NCI-H2081 (cell line): ENCODE results near the gene MBD6.
A peak's percentile ranks its signal among the peaks of the same experiment; 100 is the strongest.
"Not testable (repeated sequence)": the region's sequence is repeated elsewhere in the genome, so short reads cannot be mapped to it uniquely, and the experiment has no call there.

ENCODE experiments used
- DNase-seq, 2 experiments: peaks; one replicate each; lab custom pipeline; 2025; lab: John Stamatoyannopoulos, UW

The MBD6 gene

DNA sequence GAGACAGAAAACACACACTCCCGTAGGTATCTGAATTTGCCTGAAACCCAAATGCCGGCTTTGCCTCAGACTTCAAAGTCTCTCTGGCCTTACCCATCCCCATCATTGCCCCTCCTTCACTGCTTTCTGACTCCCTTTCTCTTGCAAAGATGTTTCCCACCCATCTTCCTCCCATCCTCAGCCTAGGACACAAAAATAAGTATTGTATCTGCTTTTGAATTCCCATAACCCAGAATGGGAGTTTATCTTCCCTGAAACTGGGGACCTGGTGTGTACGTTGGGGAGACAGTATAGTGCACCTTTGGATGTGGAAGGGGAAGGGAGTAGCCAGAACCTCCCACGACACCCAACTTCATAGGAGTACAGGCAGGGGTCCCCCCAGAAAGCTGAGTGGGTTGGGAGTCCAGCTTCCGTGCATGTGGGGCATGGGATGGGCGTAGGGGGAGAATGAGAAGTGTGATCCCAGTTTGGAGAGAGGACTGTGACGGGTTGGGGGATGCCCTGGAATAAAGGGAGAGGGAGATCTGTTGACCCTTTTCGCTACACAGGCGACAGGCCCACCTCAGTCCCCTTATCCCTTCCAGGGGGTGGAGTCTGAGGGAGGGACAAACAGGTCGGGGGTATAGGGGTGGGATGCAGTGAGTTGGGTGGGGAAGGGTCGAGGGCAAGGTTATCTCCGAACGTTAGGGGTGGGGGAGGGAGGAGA is 26.7 kb downstream of the MBD6 start:
- no peak for DNase-seq

DNA sequence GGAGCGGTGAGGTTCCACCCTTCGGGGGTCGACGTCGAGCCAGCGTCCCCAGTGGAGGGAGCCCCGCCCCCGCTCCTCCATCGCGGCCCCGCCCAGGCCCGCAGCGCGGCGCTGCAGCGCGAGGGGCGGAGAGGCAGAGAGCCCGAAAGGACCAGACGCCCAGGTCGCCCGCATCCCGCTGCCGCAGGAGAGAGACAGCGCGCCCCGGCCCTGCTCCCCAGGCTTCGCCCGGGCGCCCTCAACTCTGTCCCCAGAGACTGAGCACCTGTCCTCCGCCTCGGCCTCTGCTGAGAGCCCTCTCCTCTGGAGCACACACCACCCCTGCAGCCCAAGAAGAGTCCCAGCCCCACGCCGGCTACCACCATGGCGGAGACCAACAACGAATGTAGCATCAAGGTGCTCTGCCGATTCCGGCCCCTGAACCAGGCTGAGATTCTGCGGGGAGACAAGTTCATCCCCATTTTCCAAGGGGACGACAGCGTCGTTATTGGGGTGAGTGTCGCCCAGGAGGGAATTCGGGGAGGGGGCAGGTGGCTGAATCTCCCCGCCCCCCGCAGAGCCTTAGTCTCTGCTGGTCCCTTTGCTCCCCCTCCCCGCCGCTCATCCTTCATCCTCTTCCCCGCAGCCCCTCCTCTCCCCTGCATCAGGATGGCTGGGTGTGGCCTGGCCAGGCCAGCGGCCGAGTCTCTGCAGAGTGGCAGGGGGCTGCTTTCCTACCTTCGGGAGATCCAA is 27.5 kb downstream of the MBD6 start, which contains the start of gene KIF5A:
TSS of gene KIF5A (plus strand) at position 136 of the 732 bp plus-strand sequence. CDS start at position 364, 228 bp downstream.
- peak; percentile 48 to 55 for DNase-seq

- DNase-seq, result no peak
These were observed 28.3 kb downstream of the MBD6 start for GRCh38 chr12:57550641-57551549.

DNA sequence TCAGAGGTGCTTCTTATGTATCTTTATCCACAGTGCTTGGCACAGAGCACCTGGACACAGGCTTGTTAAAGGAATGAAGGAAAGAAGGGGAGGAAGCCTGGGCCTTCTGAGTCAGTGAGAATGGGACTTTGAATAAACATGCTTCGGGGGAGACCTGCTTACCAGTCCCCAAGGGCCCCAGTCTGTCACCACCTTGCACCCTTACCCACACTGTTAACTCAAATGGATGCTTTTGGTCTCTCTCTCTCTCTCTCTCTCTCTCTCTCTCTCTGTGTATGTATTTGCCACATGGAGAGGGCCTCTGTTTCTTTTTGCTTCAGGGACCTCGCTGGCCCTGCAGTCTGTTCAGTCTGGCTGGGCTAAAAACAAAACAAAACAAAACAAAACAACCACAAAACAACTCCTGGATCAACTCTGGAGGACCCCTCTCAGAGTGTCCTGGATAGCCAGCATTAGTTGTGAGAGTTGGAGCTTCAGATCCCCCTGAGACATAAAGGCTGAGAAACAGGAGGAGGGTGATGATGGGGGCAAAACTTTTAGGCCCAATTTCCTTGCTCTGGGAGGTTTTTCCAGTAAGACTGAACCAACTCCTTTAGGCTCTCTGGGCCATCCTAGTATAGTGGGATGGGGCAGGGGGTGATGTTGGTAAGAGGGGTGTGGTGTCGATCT is 29.1 kb downstream of the MBD6 start:
- no peak for DNase-seq

DNA sequence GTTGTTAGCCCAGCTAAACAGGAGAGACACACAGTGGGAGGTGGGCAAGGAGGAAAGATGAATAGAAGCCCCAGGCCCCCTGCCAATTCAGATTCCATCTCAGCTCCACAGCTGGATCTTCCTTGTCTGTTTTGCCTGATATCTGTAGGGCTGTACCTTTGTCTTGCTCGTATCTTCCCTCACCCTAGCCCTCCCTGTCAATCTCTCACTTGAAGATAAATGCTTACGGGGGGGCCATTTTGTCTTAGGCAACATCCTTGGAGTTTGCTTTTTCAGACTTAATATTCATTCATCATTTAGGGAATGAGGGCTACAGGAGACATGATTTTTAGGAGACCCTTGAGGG is 29.7 kb downstream of the MBD6 start:
- no peak for DNase-seq

DNA sequence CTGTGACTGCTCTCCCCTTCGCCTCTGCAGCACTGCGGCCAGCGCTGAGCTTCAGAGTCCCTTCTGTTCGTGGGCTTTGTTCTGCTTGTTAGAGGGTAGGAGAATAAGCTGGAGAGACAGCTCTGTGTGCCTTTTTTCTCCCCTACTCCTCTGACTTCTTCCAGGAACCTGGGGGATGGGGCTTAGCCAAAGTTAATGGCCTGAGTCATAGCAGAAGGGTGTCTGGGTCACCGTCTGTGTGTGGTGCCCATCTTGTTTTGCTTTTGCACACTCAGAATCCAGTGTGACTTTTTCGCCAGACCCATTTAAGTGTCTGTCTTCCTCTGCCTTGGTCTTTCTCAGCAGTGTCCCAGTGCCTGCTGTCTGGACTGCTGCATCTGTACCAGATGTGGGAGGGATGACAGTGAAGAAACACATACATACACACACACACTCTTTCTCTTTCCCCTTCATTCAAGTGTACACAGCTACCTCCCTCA is 30.2 kb downstream of the MBD6 start:
- no peak for DNase-seq

GRCh38 chr12:57553343-57554202 is 30.9 kb downstream of the MBD6 start:
- DNase-seq, result no peak

- DNase-seq, result no peak
These were observed 31.8 kb downstream of the MBD6 start for GRCh38 chr12:57554453-57554852.

DNA sequence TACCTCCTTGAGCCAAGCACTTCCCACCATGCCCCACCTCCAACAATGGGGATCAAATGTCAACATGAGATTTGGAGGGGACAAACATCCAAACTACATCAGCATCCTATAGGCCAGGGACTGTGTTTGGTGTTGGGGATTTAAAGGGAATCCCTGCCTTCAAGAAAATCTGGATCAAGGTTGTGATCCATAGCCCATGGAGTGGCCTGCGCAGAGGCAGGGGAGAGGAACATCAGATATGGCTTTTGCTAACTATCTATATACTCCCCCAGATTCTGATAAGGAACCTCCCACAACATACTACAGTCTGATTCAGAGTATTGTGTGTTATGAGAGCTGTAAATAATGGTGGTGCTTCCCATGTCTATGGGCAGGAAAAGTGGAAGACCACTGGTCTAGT is 32.3 kb downstream of the MBD6 start:
- DNase-seq, result no peak

- DNase-seq, result no peak
These were observed 36.2 kb downstream of the MBD6 start for GRCh38 chr12:57558864-57559263.

GRCh38 chr12:57560516-57560915 is 37.9 kb downstream of the MBD6 start:
- no peak for DNase-seq

DNA sequence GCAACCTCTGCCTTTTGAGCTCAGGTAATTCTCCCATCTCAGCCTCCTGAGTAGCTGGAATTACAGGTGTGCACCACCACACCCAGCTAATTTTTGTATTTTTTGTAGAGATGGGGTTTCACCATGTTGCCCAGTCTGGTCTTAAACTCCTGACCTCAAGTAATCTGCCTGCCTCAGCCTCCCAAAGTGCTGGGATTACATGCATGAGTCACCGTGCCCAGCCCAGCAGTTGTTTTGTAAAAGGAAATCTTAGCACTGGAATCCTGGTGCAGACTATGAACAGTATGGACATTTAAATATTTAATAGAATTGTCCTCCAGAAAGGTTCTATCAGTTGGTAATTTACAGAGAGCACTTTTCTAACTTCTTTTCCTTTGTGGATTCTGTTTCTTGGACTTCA is 38.5 kb downstream of the MBD6 start:
- DNase-seq, result not testable (repeated sequence)

DNA sequence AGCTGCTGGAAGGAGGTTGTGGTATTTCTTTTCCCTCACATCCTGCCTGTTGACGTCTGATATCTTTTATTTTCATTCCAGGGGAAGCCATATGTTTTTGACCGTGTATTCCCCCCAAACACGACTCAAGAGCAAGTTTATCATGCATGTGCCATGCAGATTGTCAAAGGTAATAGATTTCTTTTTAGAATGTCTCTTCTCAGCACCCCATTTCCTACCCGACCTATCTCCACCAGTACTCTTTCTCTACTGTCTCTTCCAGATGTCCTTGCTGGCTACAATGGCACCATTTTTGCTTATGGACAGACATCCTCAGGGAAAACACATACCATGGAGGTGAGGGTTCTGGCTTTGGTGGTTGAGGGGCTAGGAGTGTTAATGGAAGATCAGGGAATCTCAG is 40.7 kb downstream of the MBD6 start:
- no peak for DNase-seq

DNA sequence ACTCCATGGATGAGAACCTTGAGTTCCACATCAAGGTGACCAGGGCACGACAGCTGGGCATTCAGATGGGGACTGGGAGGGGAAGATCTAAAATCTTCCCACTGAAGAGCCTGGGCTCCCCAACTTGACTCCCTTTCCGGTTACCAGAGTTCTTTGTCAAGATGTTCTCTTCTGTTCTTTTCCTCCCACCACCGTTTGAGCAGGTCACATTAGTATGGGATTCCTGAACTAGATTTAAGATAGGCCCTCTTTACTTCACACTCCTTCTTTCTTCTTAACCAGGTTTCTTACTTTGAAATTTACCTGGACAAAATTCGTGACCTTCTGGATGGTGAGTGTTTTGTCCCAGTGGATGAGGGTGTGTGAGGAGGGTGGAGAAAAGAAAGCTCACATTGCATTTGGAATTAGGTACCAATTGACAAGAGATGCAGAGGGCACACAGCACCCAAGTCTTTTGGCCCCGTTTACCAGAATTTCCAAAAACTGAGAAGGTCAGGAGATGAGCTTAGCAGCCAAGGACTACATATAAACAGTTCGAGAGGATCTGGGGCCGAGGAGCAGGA is 41.6 kb downstream of the MBD6 start:
- DNase-seq, result no peak

DNA sequence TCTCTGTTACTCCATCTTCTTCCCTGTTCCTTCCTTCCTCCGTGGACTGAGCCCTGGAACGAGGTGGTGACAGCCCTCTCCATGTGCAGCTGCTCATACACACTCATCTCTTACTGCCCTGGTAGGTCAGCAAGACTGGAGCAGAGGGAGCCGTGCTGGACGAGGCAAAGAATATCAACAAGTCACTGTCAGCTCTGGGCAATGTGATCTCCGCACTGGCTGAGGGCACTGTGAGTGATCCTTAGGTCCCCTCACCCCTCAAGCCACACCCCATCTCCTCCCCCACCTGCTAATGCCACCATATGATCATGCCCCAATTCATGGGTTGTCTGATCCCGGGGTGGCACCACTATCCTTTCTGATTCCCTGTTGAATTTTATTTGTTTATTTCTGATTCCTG is 46.2 kb downstream of the MBD6 start:
- DNase-seq, result no peak

DNA sequence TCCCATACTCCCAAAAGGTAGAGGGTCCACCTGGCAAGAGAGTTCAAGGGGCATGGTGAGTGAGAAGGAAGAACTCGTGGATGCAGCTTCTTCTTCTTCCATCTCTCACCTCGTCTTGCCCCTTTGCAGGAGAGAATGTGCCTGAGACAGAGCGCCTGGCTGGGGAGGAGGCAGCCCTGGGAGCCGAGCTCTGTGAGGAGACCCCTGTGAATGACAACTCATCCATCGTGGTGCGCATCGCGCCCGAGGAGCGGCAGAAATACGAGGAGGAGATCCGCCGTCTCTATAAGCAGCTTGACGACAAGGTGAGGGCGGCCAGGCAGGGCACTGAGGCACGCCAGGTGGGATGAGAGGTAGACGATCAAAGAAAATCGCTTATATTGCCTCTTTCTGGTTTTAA is 47.2 kb downstream of the MBD6 start:
- DNase-seq, result no peak

DNA sequence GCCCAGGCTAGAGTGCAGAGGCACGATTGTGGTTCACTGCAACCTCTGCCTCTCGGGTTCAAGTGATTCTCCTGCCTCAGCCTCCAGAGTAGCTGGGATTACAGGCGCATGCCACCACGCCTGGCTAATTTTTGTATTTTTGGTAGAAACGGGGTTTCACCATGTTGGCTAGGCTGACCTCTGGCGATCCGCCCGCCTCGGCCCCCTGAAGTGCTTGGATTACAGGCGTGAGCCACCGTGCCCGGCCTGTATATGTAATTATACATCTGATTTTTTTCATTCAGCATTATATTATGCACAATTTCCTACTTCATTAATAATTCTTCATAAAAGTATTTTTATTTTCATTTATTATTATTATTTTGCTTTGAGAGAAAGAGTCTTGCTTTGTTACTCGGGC is 47.8 kb downstream of the MBD6 start:
- DNase-seq, result not testable (repeated sequence)

DNA sequence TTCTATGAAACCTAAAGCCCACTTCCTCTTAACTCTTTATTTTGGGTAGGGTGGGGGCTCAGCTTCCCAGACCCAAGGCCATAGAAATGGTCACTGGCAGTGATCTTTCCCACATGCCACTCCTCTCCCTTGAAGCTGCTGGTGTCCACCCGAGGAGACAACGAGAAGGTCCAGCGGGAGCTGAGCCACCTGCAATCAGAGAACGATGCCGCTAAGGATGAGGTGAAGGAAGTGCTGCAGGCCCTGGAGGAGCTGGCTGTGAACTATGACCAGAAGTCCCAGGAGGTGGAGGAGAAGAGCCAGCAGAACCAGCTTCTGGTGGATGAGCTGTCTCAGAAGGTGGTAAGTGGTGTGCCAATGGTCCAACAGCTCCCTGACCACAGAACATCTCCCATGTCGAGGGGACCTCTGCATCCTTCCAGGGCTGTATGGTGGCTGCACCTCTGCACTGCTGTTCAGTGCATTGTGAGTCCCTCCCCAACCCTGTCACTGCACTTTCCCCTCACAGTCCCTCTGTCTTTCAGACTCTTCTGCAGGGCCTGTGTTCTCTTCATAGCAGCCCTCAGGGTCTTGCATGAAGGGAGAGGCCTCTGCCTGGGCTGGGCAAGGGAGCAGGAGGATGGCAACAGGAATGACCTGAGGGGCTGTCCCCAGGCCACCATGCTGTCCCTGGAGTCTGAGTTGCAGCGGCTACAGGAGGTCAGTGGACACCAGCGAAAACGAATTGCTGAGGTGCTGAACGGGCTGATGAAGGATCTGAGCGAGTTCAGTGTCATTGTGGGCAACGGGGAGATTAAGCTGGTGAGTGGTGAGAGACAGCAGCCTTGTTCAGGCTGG is 49.5 kb downstream of the MBD6 start:
- DNase-seq, result no peak

DNA sequence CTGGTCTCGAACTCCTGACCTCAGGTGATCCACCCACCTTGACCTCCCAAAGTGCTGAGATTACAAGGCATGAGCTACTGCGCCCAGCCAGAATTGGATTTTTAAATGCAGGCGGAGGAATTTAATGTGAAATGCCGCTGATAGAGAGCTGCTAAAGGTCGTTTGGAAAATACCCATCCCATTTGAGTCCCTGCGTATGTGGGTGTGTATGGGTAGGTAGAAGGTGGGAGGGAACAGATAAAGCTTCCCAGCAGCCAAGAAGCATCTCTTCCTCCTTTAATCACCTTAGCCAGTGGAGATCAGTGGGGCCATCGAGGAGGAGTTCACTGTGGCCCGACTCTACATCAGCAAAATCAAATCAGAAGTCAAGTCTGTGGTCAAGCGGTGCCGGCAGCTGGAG is 52.2 kb downstream of the MBD6 start:
- no peak for DNase-seq
